ENCODE results near the gene BTLA.

The BTLA gene

DNA sequence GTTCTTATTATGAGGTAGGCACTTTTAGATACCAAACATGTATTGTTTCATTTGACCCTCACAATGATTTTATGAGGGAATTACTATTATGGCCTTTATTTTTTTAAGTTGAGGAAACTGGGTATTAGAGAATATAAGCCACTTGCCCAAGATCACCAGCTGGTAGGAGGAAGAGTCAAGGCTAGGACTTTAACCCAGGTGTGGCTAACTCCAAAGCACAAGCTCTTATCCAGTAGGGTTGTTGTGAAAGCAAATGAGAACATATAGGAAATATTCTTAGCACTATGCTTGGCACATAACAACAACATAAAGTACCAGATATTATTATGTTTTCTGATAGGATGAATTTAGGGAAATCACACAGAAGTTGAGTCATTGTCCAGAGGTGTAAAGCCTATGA lies 7.9 kb downstream of the BTLA start:
- DNase-seq (ENCODE audit: low read depth): no peak

DNA sequence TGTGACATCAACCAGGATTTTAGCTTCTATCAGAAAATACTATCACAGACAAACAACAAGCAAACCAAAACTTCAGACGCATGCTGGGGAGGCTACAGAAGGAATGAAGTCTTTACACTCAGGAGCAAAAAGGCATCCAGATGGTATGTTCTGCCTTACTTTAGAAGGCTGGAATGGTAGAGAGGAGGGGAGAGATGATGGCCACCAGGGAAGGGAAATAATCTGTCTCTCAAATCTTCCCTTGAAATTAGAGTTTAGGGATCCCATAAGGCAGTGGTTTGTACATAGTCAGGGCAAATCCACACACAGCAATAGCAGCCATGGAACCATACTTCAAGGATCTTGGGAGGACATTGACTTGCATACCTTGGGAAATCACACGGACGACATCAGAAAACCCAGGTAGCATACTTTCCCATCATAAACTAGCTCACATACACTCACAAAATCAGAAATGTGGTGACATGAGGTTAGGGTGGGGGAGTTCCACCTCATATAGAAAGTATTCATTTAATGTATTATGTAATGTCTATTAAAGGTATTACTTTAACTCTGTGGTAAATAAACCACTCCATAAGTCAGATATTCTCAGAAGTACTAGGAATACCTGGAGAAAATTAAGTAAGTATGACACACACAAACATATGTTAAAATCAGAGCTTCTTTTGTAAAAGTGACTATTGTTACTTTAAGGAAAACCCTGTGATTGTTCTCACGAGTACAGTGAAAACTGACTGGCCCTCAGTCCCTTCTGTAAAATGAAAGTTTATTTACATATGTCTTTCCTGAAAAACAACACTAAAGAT lies 9.4 kb downstream of the BTLA start:
- peak; percentile 1 for DNase-seq (ENCODE audit: low read depth)
- TF ChIP-seq, protein P1, sequence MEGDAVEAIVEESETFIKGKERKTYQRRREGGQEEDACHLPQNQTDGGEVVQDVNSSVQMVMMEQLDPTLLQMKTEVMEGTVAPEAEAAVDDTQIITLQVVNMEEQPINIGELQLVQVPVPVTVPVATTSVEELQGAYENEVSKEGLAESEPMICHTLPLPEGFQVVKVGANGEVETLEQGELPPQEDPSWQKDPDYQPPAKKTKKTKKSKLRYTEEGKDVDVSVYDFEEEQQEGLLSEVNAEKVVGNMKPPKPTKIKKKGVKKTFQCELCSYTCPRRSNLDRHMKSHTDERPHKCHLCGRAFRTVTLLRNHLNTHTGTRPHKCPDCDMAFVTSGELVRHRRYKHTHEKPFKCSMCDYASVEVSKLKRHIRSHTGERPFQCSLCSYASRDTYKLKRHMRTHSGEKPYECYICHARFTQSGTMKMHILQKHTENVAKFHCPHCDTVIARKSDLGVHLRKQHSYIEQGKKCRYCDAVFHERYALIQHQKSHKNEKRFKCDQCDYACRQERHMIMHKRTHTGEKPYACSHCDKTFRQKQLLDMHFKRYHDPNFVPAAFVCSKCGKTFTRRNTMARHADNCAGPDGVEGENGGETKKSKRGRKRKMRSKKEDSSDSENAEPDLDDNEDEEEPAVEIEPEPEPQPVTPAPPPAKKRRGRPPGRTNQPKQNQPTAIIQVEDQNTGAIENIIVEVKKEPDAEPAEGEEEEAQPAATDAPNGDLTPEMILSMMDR (IDR thresholded peaks at IDR 0.05; ENCODE audit: insufficient read depth, low read depth, low read length, missing control alignments): no peak
- H3K4me3 ChIP-seq (ENCODE audit: low read length): no peak overlapping the region

More for the DNA sequence above, 7.9 kb downstream of the BTLA start:
- TF ChIP-seq, protein P1 (IDR thresholded peaks at IDR 0.05; ENCODE audit: insufficient read depth, low read depth, low read length, missing control alignments): no peak
- no peak overlapping the region for H3K4me3 ChIP-seq (ENCODE audit: low read length)

DNA sequence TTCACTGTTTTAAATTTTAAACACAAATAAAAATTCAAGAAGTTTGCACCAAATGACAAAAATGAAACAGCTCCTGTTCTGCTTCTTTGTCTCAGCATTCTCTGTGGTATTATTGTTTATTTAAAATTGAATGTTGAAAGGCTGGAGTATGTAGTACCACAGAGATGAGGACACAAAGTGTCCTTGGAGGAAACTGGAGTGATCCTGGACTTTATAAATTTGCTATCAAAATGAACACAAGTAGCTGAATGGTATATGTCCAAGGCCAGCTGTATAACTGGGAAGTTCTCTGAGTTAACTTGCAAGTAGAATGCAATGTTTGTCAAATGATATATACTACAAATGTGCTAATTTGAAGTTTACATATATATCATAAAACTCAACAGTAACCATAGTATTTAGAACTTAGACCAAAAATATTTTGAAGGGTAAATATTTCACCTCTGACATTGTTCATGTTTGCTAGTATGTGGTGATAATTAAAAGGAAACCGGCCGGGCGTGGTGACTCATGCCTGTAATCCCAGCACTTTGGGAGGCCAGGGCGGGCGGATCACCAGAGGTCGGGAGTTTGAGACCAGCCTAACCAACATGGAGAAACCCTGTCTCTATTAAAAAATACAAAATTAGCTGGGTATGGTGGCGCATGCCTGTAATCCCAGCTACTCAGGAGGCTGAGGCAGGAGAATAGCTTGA lies 12.3 kb downstream of the BTLA start:
- TF ChIP-seq, protein P1 (IDR thresholded peaks at IDR 0.05; ENCODE audit: insufficient read depth, low read depth, low read length, missing control alignments): no peak
- no peak overlapping the region for H3K4me3 ChIP-seq (ENCODE audit: low read length)
- no peak for DNase-seq (ENCODE audit: low read depth)

DNA sequence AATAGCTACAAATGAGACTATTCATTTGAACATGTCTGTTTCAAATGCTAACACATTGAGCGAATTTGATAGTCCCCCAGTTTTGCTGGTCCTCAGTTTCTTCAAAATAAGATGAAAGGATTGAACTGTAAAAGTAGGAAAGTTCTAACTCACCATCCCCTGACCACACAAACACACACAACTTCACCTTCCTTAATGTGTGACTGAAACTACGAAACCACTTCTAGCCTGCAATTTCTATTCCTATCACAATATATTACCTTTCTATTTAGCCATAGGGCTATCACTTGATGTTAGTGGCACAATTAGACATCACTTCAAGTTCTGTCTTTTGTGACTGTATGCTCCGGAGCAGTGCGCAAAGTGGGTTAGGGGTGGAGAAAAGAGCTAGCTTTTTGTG lies 14.9 kb downstream of the BTLA start:
- no peak overlapping the region for H3K4me3 ChIP-seq (ENCODE audit: low read length)
- TF ChIP-seq, protein P1 (IDR thresholded peaks at IDR 0.05; ENCODE audit: insufficient read depth, low read depth, low read length, missing control alignments): no peak
- DNase-seq (ENCODE audit: low read depth): no peak

DNA sequence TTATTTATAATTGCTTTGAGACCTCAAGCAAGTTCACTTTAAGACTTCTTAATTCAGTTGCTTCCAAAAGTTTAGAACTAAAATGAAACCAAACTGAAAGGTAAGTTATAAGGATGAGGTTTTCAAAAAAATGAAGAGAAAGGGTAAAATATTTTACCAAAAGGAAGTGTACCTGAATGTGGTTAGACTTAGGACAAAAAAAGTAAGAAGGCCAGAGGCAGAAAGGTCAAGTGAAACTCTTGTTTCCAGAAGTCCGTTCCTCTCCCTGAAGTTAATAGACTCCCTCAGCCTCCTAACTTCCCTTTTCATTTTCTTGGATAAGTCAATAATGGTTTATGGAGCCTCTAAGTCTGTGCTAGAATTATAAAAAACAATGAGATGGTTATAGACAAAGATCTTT lies 16.6 kb downstream of the BTLA start:
- TF ChIP-seq, protein P1 (IDR thresholded peaks at IDR 0.05; ENCODE audit: insufficient read depth, low read depth, low read length, missing control alignments): no peak
- H3K4me3 ChIP-seq (ENCODE audit: low read length): no peak overlapping the region
- no peak for DNase-seq (ENCODE audit: low read depth)

DNA sequence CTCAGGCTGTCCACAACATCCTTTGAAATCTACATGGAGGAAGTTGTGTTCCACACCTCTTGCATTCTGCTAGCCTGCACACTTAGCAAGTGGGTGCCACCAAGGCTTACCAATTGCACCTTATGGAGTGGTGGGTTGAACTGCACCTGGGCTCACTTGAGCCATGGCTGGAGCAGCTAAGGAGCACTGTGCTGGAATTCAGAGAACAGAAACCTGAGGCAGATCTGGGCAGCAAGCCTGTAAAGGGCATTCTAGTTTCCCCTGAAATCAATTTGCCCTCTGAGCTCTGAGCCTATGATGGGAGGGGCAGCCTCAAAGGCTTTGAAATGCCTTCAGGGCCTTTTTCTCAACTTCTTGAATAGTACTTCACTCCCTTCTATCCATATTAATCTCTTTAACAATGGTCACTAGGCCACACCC lies 18.0 kb downstream of the BTLA start:
- TF ChIP-seq, protein P1 (IDR thresholded peaks at IDR 0.05; ENCODE audit: insufficient read depth, low read depth, low read length, missing control alignments): no peak
- H3K4me3 ChIP-seq (ENCODE audit: low read length): no peak overlapping the region
- DNase-seq (ENCODE audit: low read depth): no peak
